Measurements from ENCODE around the gene PRDX5. TPM values are rescaled to one million over a fixed set of nuclear protein-coding genes. Genes with fewer than 3 reads are reported as not detected.

Gene PRDX5
- total and polyA plus RNA-seq, 9 of the 15 experiments (the other 6 are each of a cell fraction or from before 2014, with no cell fraction given): 40.8 to 327 (median 204) TPM

GRCh38 chr11:64268893-64269539 is 48.9 kb upstream of the PRDX5 start (continued):
- TF ChIP-seq MGA (IDR thresholded peaks at IDR 0.05) (no peak), CCNT2 (IDR thresholded peaks at IDR 0.05; ENCODE audit: borderline replicate concordance, extremely low read depth, insufficient read length, low read depth, low read length) (no peak), CBFA2T3 (IDR thresholded peaks at IDR 0.05) (no peak), MYC (IDR thresholded peaks at IDR 0.05; ENCODE audit: low read depth, low read length) (no peak), MYC (CRISPR knock-in tag; IDR thresholded peaks at IDR 0.05; ENCODE audit: borderline replicate concordance, low read depth) (no peak), ZNF282 (CRISPR knock-in tag; IDR thresholded peaks at IDR 0.05) (no peak), ZNF785 (CRISPR knock-in tag; IDR thresholded peaks at IDR 0.05) (no peak), HIVEP1 (CRISPR knock-in tag; IDR thresholded peaks at IDR 0.05) (no peak), SP1 (CRISPR knock-in tag; IDR thresholded peaks at IDR 0.05) (no peak), NR2C1 (IDR thresholded peaks at IDR 0.05) (no peak), NR2C1 (tag; IDR thresholded peaks at IDR 0.05) (peak; percentile 70), ETV5 (CRISPR knock-in tag; IDR thresholded peaks at IDR 0.05; ENCODE audit: low read depth) (peak; percentile 95), ATF7 (IDR thresholded peaks at IDR 0.05) (no peak; the same call in 1 of the 2 replicates), PHF21A (IDR thresholded peaks at IDR 0.05; ENCODE audit: borderline replicate concordance, low read depth) (no peak), ZNF133 (CRISPR knock-in tag; IDR thresholded peaks at IDR 0.05) (no peak)
- TF ChIP-seq, protein P1, sequence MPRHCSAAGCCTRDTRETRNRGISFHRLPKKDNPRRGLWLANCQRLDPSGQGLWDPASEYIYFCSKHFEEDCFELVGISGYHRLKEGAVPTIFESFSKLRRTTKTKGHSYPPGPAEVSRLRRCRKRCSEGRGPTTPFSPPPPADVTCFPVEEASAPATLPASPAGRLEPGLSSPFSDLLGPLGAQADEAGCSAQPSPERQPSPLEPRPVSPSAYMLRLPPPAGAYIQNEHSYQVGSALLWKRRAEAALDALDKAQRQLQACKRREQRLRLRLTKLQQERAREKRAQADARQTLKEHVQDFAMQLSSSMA (CRISPR knock-in tag; IDR thresholded peaks at IDR 0.05): no peak
- TF ChIP-seq, protein P2, sequence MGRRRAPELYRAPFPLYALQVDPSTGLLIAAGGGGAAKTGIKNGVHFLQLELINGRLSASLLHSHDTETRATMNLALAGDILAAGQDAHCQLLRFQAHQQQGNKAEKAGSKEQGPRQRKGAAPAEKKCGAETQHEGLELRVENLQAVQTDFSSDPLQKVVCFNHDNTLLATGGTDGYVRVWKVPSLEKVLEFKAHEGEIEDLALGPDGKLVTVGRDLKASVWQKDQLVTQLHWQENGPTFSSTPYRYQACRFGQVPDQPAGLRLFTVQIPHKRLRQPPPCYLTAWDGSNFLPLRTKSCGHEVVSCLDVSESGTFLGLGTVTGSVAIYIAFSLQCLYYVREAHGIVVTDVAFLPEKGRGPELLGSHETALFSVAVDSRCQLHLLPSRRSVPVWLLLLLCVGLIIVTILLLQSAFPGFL (CRISPR knock-in tag; IDR thresholded peaks at IDR 0.05): 0 out of 2 replicates have a peak, but pooled peaks have one; percentile 1
